ENCODE results near the gene SLC45A2.

- TF ChIP-seq CTCF (IDR thresholded peaks at IDR 0.05) (no peak), ZFX (IDR thresholded peaks at IDR 0.05; ENCODE audit: borderline replicate concordance) (no peak)
Observed at GRCh38 chr5:33921002-33921401, 63.5 kb downstream of the SLC45A2 start.
